WERI-Rb-1 (cell line): ENCODE results near the gene CPLANE1.
"Not testable (repeated sequence)": the region's sequence is repeated elsewhere in the genome, so short reads cannot be mapped to it uniquely, and the experiment has no call there.

Experiments
- DNase-seq: peaks from one replicate; pipeline ENCODE4 v3.0.0-alpha.2; 2020
- H3K27ac ChIP-seq: fragments of 250-450 bp; sonication (Bioruptor Pico); 2 replicates; pipeline ENCODE4 v1.5.1; 2020; ENCODE audit warnings: mild to moderate bottlenecking, moderate library complexity
- H3K27me3 ChIP-seq: fragments of 250-450 bp; sonication (Bioruptor Pico); 2 replicates; pipeline ENCODE4 v1.5.1; 2021; ENCODE audit warnings: mild to moderate bottlenecking, low read depth, moderate library complexity; ENCODE audit not compliant: insufficient read depth, severe bottlenecking
- H3K36me3 ChIP-seq: fragments of 250-450 bp; sonication (Bioruptor Pico); 2 replicates; pipeline ENCODE4 v1.5.1; 2020; ENCODE audit warnings: mild to moderate bottlenecking, moderate library complexity
- H3K4me3 ChIP-seq: 2 replicates; pipeline ENCODE4 v1.5.1; 2011; ENCODE audit warnings: low read depth, mild to moderate bottlenecking, control low read depth, low read length
- H3K9me3 ChIP-seq: fragments of 250-450 bp; sonication (Bioruptor Pico); 2 replicates; pipeline ENCODE4 v1.5.1; 2021; ENCODE audit warnings: mild to moderate bottlenecking, moderate library complexity; ENCODE audit not compliant: severe bottlenecking
- TF ChIP-seq, protein P1 (sequence below): IDR thresholded peaks from 2 replicates; pipeline ENCODE4 v1.5.1; 2011; ENCODE audit warnings: low read depth, mild to moderate bottlenecking, control low read depth, inconsistent platforms, low read length

Gene CPLANE1

DNA sequence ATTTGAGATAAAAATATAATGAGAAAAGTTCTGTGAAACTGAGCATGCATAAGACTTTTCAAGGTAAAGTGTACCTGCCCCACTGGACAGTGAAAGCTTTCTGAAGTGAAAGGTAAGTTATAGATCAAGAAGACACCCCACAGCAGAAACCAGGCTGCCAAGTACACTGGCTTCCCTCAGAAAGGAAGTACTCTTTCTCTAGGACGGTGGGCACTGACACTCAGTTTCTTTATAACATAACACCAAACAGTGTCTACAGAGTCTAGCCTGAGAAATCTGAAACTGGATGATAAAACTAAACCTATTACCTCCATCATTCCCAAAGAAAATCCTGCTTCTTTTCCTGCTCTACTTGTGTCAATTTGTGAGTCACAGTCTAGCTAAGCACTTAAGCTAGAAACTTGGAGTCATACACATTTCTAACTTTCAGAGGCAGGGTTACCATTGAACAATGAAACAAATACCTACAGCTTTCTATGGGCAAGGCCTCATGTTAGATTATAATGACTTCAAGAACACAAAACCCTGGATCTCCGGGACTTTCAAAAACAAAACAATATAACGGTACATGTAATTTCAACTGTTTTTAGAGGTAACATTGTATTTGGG is 136.7 kb downstream of the CPLANE1 start:
- H3K4me3 ChIP-seq, result no peak overlapping the region
- TF ChIP-seq, protein P1, sequence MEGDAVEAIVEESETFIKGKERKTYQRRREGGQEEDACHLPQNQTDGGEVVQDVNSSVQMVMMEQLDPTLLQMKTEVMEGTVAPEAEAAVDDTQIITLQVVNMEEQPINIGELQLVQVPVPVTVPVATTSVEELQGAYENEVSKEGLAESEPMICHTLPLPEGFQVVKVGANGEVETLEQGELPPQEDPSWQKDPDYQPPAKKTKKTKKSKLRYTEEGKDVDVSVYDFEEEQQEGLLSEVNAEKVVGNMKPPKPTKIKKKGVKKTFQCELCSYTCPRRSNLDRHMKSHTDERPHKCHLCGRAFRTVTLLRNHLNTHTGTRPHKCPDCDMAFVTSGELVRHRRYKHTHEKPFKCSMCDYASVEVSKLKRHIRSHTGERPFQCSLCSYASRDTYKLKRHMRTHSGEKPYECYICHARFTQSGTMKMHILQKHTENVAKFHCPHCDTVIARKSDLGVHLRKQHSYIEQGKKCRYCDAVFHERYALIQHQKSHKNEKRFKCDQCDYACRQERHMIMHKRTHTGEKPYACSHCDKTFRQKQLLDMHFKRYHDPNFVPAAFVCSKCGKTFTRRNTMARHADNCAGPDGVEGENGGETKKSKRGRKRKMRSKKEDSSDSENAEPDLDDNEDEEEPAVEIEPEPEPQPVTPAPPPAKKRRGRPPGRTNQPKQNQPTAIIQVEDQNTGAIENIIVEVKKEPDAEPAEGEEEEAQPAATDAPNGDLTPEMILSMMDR, result no peak
- H3K9me3 ChIP-seq, result no peaks in the 10 kb centered on the region
- H3K27me3 ChIP-seq, result no peaks in the 10 kb centered on the region
- DNase-seq, result no peak
- no peak overlapping the region for H3K27ac ChIP-seq
- H3K36me3 ChIP-seq, result peaks cover 40% of the 10 kb centered on the region

DNA sequence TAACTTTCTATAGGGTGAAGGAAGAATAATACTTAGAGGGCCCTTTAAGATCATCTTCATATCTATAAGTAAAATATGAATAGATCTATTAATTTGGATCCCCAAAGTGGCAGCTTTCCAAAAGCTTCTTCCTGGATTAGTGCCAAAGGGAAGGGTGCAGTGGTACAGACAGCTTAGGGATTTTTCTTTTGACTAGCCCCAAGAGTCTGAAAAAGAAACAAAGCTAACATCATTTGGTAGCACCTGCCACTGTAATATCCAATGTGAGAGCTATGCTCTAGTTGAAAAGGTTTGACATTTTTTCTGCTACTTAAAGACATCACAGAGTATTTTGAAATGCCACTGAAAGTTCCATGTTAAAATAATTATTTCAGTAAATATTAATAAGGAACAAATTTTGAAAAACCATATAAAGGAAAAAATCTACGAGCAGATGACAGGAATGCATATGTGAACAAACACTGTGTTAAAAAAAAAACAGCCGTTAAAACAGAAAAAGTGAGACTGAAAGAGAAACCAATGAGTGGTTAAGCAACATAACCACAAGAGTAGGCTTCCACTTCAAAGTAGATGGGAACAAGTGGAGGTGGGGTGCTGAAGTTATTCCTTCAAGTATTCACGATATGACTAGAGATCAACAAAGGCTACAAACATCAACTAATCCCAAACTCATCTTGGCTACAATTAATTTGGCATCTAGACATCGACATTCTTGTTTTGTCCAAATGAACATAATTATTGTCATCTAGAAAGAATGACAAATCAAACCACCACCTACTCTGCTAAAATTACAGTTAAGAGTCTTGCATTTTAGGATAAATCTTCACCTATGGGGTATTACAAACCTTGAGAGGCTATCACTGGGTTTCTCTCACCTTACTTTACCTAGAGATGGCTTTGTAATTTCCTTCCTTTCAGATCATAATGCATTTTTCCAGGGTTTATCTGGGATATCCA is 137.5 kb downstream of the CPLANE1 start:
- peaks cover 41% of the 10 kb centered on the region for H3K36me3 ChIP-seq
- no peak for DNase-seq
- H3K4me3 ChIP-seq, result no peak overlapping the region

DNA sequence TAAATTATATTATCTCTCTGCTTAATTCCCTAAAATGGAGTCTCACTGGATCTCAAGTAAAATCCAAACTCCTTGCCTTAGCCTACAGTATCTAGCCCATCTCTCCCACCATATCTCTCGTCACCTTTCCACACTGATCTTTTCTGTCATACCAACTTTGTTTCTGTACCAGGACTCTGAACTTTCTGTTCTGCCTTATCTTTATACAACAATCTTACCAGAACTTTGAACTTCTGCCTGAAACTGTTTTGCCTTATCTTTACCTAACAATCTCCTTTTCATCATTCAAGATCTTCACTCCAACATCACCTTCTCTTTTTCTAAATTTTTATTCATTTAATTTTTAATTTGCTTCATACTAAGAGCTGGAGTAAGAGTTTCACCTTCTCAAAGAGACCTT is 139.0 kb downstream of the CPLANE1 start:
- H3K27me3 ChIP-seq, result no peaks in the 10 kb centered on the region
- TF ChIP-seq, protein P1, result no peak
- peaks cover 41% of the 10 kb centered on the region for H3K36me3 ChIP-seq
- H3K4me3 ChIP-seq, result no peak overlapping the region
- H3K9me3 ChIP-seq, result no peaks in the 10 kb centered on the region
- DNase-seq, result no peak
- H3K27ac ChIP-seq, result no peak overlapping the region

More for the DNA sequence above, 137.5 kb downstream of the CPLANE1 start:
- Histone ChIP-seq H3K27me3 (no peaks in the 10 kb centered on the region), H3K27ac (no peak overlapping the region), H3K9me3 (no peaks in the 10 kb centered on the region)
- TF ChIP-seq, protein P1, result no peak

DNA sequence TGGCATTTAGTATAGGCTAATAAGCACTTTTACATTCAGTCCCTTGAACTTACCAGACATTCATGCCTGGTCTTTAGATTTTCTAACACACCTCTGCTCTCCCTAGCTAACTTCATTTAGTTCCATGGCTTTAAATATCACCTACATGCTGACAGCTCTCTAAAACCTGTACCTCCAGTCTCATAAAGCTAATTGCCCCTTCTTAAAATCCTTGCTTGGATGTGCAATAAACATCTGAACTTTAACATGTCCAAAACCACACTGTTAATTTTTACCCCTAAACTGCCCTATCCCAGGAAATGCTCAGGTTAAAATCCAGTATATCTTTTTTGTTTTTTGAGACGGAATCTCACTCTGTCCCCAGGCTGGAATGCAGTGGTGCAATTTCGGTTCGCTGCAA is 139.8 kb downstream of the CPLANE1 start:
- no peak for DNase-seq
- H3K36me3 ChIP-seq, result peaks cover 40% of the 10 kb centered on the region
- no peaks in the 10 kb centered on the region for H3K9me3 ChIP-seq
- H3K27ac ChIP-seq, result no peak overlapping the region
- H3K27me3 ChIP-seq, result no peaks in the 10 kb centered on the region
- TF ChIP-seq, protein P1, result no peak
- H3K4me3 ChIP-seq, result no peak overlapping the region

DNA sequence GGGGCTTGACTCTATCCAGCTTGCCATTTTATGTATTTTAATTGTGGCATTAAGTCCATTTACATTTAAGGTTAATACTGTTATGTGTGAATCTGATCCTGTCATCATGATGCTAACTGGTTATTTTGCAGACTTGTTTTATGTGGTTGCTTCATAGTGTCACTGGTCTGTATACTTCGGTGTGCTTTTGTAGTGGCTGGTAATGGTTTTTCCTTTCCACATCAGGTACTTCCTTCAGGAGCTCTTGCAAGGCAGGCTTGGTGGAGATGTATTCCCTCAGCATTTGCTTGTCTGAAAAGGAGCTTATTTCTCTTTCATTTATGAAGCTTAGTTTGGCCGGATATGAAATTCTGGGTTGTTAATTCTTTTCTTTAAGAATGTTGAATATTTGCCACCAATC is 145.9 kb downstream of the CPLANE1 start:
- Histone ChIP-seq H3K4me3 (no peak overlapping the region), H3K27me3 (no peaks in the 10 kb centered on the region), H3K9me3 (peaks cover 6% of the 10 kb centered on the region), H3K36me3 (peaks cover 30% of the 10 kb centered on the region), H3K27ac (no peak overlapping the region)
- no peak for DNase-seq
- TF ChIP-seq, protein P1, result no peak

DNA sequence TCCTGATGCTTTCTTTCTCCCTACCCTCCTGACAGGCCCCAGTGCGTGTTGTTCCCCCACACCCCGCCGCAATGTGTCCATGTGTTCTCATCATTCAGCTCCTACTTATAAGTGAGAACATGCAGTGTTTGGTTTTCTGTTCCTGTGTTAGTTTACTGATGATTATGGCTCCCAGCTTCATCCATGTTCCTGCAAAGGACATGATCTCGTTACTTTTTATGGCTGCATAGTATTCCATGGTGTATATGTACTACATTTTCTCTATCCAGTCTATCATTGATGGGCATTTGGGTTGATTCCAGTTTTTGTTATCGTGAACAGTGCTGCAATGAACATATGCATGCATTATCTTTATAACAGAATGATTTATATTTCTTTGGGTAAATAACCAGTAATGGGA is 149.9 kb downstream of the CPLANE1 start:
- peaks cover 13% of the 10 kb centered on the region; the same call in 1 of the 2 replicates for H3K36me3 ChIP-seq
- not testable (repeated sequence) for H3K27ac ChIP-seq, H3K27me3 ChIP-seq, H3K4me3 ChIP-seq, H3K9me3 ChIP-seq, DNase-seq

DNA sequence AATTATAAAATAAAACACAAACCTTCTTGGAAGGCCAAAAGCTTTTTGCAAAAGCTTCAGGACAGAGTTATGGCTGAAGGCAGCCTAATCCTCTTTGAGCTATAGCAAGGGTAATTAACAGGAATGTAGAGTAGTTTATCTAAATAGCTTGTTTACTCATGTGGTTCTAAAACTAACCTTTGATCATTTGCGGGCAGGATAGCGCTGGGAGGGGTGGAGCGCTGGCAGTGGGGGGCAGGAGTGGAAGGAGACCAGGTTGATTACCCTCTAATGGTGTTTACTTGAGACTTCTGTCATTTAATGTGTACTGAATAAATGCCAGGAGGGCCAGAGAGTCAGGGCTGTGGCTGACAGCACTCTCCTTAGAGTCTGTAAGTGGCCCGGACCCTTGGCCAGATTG is 155.4 kb downstream of the CPLANE1 start:
- DNase-seq, H3K27me3 ChIP-seq, H3K36me3 ChIP-seq, H3K4me3 ChIP-seq, H3K27ac ChIP-seq, H3K9me3 ChIP-seq: not testable (repeated sequence)
